PC-3 (cell line): Measurements from ENCODE around the gene ZNF185.

ENCODE experiments used
- CTCF ChIP-seq: fragments of 300-600 bp; sonication (generic); conservative IDR thresholded peaks from 2 replicates; pipeline ENCODE4 v1.5.1; 2017; ENCODE audit warnings: antibody characterized with exemption, low read depth, mild to moderate bottlenecking, low read length
- EZH2 ChIP-seq: fragments of 300-600 bp; sonication (generic); IDR thresholded peaks from one replicate; pipeline ENCODE4 v1.6.1; 2017; ENCODE audit warnings: antibody characterized with exemption, mild to moderate bottlenecking, low read length; ENCODE audit not compliant: unreplicated experiment
- EZH2phosphoT487 ChIP-seq: fragments of 300-600 bp; sonication (generic); IDR thresholded peaks from 2 replicates; pipeline ENCODE4 v1.6.1; 2018; ENCODE audit warnings: mild to moderate bottlenecking, antibody characterized with exemption, low read length, borderline replicate concordance

GRCh38 chrX:152937236-152937635, 39.4 kb downstream of the ZNF185 start:
- no peak for TF ChIP-seq CTCF
- TF ChIP-seq EZH2, result no peak
- TF ChIP-seq EZH2phosphoT487, result no peak
